Right lung (tissue), 5 donors: ENCODE results near the gene MYO1C. TPM values are rescaled to one million over a fixed set of nuclear protein-coding genes. Genes with fewer than 3 reads are reported as not detected.

Experiments used
- DNase-seq, 2 donors: peaks; one replicate each; pipeline ENCODE4 v3.0.0-alpha.2; 2013
- polyA plus RNA-seq, 5 donors: library from polyadenylated mRNA; unstranded; fragments of 120-200 nt; gene quantifications; one replicate each; pipeline versions ENCODE4 v1.2.1 to v1.2.3, GENCODE V29; 2013; ENCODE audit warnings: inconsistent platforms in 1 of 5, low replicate concordance in 1 of 5; ENCODE audit not compliant: insufficient read length in 5 of 5, insufficient read depth in 1 of 5

MYO1C gene
- polyA plus RNA-seq, 5 donors = 60.0 to 88.9 (median 78.5) TPM

DNA sequence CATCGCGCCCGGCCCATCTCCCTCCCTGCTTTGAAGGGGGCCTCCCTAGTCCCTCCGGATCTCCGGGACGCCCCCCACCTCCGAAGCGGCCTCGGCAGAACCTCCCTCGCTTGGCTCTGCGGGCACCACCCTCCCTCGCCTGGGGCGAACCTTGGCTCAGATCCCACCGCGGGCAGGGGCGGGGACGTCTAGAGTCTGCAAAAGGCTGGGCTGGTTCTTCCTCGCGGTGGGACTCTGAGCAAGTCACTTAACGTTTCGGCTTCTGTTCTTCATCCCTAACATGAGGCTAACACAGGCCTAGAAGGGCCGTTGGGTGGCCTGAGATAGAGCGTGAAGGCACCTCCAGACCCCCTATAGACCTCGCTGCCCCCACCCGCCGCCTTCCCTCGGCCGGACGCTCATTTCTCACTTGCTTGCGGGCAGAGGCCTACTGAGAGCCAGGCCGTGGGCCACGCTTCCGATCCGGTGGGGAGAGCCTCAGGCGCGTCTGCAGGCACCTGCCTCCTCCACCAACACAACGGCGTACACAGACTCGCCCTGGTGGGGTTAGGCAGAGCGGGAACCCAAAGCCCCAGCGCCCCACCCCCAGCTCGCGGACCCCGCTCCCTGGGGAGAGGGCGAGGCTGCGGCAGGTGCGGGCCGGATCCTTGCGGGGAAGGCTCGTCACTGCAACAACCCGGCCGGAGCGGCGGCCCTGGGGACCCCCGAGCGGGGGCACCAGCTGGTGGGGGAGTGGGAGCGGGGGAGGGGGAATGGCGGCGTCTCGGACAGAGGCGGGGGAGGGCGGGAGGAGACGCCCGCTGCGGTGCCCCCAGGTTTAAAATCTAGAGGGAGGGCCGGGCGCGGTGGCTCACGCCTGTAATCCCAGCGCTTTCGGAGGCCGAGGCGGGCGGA, 5.4 kb downstream of the MYO1C start:
- peak; percentile 55 to 61 for DNase-seq

DNA sequence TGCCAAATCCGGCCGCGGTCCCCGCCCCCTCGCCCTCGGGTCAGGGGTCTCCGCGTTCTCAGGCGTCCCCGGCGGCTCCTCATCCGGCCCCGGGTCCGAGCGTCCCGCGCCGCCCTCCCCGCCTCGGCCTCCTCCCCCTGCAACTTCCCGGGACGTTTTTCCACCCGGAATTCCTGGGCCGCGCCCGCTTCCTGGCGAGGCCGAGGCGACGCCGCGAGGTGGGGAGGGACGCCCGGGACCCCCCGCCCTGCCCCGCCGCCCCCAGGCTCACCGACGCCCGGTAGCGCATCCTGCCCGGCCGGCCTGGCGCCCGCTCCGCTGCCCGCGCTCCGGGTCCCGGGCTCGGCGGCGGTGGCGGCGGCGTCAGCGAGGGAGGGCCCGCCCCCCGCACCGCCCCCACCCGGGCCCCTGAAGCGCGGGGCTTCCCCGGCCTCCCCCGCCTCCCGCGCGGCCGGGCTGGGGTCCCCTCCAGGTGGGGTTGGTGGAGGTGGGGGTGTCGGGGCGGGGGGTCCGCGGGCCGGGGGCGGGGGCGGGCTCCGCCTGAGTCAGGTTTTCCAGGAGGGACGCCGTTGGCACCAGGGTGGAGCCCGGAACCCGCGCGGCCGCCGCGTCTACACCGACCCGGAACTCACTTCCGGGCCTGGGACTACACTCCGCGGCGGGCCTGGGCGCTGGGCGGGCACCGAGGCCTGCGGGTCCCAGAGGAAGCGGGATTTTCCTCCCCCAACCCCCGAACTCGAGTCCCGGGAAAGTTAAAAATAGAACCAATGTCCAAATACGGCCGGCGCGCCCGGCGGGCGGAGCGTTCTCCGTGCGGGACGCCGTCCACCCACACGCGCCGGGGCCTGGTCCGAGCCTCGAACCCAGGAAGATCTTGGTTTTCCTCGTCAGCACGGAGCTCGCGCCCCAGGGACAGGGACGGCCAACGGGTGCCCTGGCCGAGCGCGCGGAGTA, 6.8 kb downstream of the MYO1C start:
- DNase-seq = no peak

DNA sequence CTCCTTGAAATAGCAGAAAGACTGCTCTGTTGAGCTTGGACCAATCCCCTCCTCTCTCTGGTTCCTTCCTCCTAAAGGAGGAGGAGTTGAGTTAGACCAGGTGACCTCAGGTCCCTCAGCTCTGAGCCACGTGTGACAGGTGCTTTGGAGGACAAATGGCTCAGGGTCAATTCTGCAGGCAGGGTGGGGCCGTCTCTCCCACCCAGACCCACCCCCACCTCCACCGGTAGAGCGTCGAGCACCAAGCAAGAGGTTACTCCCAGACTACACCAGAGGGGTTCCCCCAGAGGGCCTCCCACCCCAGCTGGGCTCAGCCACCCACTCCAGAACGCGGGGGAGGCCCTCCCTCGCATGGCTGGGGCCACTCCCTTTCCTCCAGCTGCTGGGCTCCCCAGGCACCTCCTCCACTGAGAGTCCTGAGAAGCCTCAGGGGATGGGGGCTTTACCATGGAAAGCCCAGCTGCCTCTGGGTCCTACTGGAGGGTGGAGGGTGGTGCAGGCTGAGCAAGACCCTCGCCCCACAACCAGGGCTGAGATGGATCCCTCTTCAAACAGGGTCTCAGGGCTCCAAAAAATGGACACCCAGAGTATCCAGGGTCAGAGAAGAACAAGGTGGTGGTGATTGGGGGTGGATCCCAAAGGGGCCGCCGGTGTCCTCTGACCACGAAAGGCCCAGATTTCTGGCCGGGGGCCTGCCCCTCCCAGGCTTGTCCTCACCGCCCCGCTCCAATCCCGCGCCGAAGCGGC, 7.6 kb downstream of the MYO1C start:
- DNase-seq = peak in 1 of 2 donors; percentile 55

DNA sequence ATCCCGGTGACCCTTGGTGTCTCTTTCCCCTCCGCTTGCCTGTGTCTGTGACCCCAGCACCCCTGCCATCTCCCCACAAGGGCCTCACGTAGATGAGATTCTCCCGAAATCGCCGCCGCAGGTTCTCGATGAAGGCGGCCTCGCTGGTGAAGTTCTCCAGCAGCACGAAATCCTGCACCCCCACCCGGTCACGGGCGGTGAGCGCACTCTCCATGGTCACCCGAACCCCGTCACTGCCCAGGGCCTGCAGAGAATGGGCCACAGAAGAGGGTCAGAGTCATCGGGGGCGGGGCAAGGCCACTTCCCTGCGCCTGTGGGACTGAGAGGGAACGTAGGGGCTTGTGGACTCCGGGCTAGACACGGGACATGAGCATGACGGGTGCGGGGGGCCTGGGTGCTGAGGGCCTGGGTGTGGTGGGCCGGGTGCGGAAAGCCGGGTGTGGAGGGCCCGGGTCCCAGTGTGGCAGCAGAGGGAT, 8.4 kb downstream of the MYO1C start:
- DNase-seq = no peak

DNA sequence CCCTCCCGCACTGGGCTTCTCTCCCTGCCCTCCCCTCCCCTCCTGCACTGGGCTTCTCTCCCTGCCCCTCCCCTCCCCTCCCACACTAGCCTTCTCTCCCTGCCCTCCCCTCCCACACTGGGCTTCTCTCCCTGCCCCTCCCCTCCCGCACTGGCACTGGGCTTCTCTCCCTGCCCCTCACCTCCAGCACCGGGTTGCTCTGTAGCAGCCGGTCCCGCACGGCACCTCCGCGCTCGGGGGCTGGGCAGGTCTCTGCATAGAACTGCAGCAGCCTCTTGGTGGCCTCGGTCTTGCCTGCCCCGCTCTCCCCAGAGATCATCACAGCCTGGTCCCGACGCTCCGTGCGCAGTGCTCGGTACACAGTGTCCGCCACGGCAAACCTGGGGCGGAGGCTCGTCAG, 9.8 kb downstream of the MYO1C start:
- no peak for DNase-seq

DNA sequence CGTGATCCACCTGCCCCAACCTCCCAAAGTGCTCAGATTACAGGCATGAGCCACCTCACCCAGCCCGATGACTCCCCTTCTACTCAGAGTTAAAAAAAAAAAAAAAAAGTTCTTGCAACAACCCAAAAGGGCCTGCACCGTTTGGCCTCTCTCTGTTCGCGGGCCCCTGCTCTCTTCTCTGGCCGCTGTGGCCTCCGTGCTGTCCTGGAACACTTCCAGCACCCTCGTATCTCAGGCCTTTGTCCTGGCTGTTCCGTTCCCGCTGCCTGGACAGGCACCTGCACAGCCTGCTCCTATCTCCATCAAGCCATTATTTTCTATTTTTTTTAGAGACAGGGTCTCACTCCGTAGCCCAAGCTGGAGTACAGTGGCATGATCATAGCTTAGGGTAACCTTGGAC, 10.8 kb downstream of the MYO1C start:
- DNase-seq = no peak

DNA sequence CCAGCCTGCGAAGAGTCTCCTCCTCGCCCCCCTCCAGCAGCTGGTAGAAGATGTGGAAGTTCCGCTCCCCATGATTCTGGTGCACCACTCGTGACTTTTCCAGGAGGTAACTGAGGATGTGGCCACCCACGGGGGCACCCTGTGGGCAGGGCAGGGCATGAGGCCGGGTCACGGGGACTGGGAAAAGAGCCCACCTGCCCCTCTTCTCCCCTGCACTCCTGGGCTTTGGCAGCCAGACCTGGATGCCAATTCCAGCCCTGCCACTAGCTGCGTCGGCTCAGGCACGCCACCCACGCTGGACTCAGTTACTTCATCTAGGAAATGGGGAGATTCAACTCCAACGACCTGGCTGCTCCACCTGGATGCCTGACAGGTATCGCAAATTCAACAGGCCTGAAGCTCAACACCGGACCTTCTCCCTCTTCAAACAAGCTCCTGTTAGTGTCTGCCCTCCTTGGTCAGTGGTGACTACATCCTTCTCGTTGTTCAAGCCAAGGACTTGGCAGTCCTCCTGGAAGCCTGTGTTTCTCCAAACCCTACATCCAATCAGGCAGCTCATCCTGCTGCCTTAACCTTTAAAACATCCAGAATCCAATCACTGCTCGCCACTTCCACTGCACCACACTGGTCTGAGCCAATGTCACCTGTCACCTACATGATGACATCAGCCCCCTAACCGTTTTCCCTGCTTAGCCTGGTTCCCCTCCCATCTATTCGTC, 11.6 kb downstream of the MYO1C start:
- no peak for DNase-seq

DNA sequence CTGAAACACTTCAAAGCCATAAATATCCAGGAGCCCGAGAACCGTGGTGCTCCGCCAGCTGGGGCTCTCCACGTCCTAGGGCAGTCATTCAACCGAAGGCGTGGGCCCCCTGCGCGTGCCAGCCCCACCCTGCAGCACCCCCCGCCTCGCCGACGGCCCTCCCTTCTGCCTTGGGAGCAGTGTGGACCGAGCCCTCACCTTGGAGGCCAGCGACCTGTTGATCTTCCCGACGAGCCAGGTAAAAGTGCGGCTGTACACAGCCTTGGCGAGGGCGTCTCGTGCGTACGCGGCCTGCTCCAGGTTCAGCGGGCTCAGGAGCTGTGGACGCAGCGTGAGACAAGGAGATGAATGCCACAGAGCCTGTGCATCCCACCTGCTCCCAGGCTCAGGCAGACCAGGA, 14.1 kb downstream of the MYO1C start:
- no peak for DNase-seq

DNA sequence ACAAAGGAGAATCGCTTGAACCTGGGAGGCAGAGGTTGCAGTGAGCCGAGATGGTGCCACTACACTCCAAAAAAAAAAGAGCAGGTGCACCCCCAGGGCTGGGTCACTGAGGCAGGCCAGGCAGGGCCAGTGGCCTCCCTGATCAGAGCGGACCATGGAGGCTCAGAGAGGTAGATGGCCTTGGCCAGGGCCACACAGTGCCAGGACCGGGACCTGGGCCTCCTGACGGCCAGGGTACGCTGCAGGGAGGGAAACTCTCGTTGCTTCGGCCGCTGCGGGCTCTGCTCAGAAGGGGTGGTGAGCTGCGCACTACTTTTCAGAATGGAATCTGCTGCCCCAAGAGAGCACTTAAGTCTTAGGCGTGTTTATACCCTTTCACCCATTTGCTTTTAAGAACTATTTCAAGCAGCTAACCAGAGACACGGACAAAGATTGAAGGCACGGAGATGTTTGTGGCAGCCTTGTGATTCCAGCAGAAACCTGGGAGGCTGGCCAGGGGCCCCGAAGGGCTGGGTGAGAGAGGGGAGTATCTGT, 17.1 kb downstream of the MYO1C start:
- DNase-seq = no peak

DNA sequence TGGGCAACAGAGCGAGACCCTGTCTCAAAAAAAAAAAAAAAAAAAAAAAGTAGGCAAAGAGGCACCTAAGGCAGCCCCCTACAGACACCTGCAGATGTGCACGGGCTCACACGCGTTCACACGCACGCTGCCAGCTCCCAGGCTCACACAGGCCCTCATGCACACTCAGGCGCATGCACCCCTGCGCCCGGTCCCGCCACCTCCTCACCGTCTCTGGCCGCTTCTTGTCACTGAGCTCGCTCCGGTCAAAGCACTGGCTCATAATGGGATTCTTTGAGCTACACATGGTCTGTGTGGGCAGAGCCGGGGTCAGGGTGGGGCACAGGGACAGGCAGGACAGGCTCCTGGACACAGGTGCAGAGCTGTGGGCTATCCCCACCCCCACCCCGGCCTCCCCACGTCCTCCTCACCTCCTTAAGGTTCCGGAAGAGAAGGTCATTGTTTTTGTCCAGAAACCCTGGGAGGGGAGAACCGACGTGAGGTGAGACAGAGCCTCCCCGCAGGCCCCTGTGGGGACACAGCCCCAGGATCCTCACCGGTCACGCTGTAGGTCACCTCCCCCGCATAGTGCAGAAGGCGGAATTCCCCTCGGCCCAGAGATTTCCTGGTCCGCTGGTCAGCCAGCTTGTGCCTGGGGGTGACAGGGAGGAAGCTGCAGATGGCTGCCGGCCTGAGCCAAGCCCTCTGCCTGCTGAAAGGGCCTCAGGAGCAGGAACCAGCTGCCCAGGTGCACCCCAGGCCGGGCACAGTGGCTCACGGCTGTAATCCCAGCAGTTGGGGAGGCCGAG, 17.9 kb downstream of the MYO1C start:
- DNase-seq = no peak

DNA sequence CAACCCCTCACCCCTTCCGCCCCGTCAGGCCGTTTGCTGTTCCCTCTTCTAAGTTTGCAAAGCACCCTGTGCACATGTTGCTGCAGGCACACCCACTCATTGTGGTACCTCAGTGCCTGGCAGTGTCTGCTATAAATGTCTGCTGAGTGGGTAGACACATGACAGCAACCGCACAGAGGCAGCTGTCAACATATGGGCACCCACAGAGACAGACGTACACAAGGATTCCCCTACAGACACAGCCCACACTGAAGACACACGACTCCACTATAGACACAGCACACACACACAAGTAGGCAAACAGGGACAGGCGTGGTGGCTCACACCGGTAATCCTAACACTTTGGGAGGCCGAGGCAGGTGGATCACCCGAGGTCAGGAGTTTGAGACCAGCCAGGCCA, 18.6 kb downstream of the MYO1C start:
- DNase-seq = no peak

DNA sequence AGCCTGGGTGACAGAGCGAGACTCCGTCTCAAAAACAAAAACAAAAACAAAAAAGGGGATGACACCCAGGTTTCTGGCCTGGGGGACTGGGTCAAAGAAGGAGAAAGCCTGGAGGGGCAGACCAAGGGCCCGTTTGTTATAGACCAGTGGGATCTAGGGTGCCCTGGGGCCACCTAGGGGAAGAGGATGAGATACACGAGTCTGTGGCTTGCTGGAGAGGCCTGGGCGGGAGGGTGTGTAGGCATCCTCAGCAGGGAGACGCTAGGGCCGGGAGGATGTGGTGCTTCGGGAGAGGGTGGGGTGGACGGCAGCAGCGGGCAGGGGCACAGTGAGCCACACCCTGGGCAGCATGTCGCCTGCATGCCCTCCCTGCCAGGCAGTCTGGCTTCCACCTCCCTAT, 19.3 kb downstream of the MYO1C start:
- DNase-seq = no peak

DNA sequence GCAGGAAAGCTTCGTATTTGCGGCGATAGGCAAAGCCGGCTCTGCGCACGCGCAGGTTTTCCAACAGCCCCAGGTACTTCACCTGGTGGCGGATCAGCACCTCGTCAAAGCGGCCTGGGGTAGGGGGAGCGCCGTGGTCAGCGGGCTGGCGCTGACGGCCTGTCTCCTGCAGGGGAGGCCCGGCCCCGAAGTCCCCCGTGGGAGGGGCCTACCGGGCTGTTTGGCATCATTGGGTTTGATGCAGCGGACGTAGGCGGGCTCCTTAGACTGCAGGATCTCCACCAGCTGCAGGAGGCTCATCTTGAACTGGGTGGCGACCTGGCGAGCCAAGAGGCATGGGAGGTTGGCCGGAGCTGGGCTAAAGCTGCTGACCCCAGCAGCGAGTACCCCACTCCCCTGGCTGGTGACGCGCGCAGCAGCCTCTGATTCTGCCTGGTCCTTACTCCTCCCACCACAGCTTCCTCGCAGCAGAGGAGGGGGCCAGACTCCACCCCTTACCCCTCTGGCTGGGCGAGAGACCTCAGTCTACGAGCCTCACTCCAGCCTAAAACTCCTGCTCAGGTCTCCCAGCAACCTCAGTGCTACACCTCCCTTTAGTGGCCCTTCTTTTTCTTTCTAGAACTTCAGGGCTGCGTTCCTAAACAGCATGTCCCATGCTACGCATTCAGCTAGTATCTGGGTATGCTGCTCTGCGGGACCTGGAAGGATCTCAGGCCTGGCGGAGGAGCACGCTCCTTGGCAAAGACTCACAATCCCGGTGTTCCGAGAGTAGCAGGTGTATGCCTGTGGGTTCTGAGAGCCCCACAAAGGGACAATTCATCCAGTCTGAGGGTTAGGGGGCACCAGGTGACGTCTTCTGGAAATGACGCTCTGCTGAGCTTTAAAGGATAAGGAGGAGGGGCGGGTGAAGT, 20.3 kb downstream of the MYO1C start:
- DNase-seq = no peak

DNA sequence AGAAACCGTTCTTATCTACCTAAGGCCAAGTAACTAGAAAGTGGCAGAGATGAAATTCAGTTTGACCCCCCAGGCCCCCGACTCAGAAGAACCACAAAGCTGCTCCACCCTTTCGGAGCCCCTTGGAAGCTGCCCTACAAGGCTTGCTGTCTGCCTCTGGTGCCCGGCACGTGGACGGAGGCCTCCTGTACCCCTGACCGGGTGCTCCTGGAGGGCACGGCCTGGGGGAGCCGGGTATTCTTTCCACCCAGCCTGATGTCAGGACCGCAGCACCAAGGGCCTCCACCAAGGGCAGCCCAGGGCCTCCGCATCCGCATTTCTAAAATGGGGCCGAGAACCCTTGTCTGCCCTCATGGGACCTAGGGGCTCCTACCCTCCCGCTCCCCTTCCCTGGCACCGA, 21.0 kb downstream of the MYO1C start:
- DNase-seq = no peak

DNA sequence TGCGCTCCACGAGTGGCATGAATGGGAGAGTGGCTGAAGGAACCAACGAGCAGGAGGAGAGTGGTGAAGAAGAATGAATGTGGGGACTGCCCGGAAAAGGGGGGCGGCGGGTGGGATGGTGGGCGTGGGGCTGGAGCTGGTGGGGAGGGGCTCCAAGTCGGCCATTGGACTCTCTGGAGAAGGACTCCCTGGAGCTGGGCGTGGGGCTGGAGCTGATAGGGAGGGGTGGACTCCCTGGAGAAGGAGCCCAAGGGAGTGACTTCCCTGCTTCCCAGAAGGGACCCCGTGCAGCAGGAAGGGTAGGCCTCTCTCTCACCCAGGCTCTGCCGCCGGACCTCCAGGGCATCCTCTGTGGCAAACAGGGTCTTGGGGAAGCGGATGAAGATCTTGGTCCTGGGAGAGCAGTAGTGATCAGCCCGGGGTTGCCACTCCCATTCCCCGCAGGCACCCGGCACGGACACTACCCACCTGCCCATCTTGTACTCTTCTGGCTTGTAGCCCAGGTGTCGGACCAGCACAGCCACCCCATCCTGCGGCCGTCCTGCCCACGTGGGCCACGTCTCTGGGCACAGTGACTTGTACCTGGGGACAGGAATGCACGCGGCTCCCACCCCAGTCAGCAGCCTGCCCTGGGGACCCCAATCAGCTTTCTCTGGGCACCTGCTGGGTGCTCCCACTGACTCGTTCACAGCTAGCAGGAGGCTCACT, 21.6 kb downstream of the MYO1C start:
- no peak for DNase-seq

DNA sequence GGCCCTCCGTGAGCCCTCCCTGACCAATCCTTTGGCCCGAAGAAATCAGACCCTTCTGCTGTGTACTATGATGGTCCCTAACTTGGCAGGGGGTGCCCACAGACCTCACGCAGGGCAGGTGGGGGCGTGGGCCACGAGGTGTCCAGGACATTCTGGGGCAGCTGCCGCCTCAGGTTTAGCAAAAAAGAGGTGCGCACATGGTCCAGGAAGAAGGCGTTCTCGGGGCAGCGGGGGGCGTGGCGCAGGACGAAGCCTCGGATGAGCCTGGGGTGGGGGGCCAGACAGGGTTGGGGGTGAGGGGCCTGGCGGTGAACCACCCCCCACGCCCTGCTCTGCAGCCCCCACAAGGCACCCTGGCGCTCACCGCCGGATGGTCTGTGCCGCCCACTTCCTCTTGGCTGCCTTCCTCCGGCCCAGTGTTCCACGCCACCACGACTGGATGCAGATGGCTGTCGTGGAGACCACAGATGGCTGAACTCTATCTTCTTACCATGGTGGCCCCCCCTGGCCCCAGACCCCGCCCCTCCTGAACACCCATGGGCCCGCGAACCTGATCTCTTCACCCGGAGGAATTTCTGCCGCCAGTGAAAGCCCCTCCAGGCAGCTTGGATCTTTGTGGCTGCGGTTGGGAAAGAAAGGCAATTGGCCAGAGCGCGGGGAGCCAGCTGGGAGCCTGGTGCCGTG, 22.3 kb downstream of the MYO1C start:
- no peak for DNase-seq

DNA sequence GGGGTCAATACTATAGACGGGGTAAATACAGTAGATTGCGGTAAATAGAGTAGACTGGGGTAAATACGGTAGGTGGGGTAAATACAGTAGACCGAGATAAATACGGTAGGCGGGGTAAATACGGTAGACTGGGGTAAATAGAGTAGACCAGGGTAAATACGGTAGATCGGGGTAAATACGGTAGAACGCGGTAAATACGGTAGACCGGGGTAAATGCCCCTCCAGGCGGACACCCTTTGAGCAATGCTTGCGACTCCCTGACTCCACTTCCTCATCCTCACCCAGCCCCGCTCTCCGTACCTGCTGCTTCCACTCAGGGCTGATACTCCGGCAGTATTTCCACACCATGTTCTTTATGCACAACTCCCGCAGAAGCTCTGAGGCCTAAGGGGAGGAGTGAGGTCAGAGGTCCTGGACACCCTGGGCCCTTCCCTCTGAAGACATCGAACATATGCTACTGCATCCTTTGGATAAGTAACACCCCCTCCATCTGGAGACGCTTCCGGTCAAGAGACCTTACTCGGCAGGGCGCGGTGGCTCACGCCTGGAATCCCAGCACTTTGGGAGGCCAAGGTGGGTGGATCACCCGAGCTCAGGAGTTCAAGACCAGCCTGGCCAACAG, 23.1 kb downstream of the MYO1C start:
- no peak for DNase-seq
